ENCODE data around the gene RBM33.
"Not testable (repeated sequence)": the region's sequence is repeated elsewhere in the genome, so short reads cannot be mapped to it uniquely, and the experiment has no call there.

Gene RBM33, protein sequence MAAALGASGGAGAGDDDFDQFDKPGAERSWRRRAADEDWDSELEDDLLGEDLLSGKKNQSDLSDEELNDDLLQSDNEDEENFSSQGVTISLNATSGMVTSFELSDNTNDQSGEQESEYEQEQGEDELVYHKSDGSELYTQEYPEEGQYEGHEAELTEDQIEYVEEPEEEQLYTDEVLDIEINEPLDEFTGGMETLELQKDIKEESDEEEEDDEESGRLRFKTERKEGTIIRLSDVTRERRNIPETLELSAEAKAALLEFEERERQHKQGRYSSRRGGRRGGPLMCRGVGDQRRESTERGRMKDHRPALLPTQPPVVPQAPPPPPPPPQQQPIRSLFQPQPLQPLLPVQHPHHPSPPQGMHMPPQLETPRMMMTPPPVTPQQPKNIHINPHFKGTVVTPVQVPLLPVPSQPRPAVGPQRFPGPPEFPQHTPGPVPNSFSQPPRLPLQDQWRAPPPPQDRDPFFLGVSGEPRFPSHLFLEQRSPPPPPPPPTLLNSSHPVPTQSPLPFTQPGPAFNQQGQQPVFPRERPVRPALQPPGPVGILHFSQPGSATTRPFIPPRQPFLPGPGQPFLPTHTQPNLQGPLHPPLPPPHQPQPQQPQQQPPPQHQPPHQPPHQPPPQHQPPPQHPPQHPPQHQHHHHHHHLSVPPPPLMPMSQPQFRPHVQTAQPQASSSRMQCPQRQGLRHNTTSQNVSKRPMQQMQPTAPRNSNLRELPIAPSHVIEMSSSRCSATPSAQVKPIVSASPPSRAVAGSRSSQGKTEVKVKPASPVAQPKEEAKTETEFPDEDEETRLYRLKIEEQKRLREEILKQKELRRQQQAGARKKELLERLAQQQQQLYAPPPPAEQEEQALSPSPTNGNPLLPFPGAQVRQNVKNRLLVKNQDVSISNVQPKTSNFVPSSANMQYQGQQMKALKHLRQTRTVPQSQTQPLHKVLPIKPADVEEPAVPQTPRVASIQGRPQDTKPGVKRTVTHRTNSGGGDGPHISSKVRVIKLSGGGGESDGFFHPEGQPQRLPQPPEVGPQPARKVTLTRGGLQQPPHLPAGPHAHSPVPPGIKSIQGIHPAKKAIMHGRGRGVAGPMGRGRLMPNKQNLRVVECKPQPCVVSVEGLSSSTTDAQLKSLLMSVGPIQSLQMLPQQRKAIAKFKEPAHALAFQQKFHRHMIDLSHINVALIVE
- total RNA-seq, result 18.6 to 64.9 (median 30.5) reads per million in 18 experiments

GRCh38 chr7:155644178-155644970, at the start of gene RBM33:
Gene RBM33 (plus strand): TSS chr7:155644661. CDS start chr7:155644877, 216 bp downstream.
- DNase-seq, result peak; percentile 80 to 90

- DNase-seq, result peak in 1 of 2 donors; percentile 17
Observed at GRCh38 chr7:155594961-155595366, 49.5 kb upstream of the RBM33 start.

DNA sequence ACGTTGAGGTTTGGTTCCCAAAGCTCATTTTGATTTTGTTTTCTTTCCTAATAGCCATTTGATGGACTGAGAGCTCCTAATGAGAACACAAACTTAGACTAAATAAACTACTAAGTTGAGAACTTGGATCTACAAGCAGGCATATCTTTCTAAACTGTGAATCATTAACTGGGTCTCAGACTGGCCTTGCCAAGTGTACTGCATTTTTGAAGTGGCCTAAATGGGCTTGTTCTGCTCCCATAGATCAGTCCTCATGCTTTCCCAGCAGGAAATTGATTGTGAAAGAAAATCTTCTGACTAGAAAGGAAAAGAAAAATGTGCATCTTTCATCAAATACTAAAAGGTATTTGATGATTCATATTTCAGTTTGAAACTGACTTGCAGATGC, 46.7 kb upstream of the RBM33 start:
- no peak for DNase-seq

DNA sequence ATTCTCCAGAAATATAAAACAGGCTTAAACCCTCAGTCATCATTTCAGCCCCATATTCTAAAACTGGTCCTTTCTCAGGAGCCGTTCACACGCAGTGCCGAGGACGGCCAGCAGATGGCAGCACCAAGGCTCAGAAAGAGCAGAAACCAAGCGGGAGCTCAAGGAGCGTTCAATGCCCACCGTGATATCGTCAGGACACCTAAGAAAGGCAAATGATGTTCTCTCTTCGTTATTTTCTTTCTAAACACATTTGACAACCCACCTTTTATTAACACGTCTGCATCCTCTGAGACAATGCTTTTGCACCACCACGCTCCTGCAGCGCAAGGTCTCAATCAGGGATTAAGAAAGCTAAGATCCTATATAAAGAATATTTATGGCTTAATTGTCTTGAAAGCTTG, 45.7 kb upstream of the RBM33 start:
- DNase-seq, result peak; percentile 76 to 79

DNA sequence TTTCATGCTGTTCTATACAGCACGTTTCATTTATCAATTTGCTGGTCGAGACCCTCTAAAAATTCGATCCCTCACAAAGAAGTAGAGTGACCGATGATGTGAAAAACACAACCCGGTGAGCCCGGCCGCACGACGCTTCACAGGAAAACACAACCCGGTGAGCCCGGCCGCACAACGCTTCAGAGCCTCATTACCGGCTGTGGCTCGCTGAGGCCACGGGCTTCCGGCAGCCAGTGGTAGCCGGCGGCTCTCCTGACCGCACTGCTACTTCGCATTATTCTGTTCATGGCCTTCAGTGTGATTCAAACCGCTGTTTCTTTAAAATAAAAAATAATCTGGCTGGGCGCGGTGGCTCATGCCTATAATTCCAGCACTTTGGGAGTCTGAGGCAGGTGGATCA, 42.3 kb upstream of the RBM33 start:
- DNase-seq, result no peak

DNA sequence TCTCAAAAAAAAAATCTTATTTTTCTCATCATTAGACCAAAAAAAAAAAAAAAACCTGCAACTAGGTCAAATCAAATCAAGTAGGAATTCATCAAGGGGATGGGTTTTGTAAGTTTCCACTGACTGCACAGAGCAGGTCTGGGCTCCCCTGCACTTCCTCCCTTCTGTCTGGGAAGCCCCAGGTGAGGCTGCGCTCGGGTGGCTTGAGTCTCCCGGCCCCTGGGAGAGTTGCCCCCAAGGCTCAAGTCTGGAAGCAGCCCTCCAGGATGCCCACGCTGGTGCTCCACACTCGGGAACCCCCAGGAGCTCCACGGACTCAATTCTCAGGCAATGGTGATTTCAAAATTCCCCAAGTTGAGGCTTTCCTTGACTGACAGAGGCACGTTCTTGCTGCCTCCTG, 41.7 kb upstream of the RBM33 start:
- no peak for DNase-seq

DNA sequence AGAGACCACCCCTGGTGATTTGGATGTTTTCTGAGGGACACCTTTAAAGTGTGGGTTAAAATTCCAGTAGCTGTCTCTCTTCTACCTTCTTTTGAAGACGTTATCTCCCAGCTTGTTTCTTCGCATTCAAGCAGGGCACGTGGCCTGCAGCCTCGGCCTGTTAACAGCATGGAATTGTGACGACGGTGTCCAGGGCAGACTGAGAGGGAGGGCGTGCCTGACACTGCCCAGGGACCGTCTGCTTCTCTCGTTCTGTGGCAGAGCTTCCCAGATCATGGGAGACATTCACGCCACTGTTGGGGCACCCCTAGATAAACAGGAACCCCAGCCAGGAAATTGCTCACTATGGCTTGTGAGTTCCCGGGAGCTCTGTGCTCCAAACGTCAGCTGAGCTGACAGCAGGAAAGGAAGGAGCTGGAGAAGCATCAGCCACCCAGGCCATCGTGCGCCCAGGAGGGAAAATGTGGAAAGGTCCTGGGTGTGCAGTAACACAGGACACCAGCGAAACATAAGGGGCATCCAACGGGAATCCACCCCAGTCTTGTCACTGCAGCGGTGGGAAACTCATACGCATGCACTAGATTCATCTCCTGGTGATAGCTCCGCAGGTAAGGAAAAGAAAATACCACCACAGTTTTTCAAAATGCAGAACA, 41.1 kb upstream of the RBM33 start:
- DNase-seq, result peak in 1 of 2 donors; percentile 18

DNA sequence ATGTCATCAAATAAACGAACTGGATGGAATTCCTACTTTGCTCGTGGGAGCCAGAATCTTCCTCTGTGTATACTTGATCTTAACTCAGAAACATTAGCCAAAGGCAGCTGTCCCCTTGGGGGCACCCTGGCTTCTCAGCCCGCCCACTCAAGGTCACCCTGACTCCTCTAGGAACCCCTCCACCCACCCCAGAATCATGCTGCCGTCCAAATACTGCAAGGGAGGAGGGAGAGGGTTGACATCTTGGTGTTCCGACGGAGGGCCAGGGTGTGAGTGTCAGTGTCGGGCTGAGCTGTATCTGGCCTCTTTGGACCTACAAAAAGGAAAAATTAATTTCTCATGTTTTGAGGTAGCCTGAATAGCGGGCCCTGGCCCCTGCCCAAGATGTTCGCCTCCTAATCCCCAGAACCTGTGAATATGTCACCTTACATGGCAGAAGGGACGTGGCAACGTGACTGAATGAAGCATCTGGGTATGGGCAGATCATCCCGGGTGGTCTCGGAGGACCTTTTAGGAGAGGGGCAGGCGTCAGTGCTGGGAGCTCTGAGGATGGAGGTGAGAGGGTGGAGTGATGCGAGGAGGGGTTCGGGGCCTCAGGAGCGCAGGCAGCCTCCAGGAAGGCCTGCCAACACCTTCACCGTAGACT, 40.5 kb upstream of the RBM33 start:
- DNase-seq, result no peak

GRCh38 chr7:155604504-155604997, 39.9 kb upstream of the RBM33 start:
- no peak for DNase-seq

DNA sequence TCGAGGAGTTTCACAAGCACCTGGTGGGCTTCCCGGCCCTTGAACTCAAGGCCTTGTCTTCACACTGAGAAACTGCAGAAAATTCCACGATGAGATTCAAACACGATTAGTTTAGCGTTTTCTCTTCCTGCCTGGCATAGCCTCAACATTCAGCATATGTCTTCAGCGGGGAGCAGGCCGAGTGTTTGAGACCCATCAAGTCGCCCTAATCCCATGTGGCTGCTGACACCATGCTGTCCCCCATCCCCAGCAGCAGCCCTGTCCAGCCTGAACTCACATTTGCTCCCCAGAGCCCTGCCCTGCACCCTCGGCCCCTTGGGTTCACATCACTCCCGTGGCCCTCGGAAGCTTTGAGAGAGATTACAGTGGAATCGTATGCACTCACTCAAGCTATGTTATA, 35.3 kb upstream of the RBM33 start:
- DNase-seq, result no peak

DNA sequence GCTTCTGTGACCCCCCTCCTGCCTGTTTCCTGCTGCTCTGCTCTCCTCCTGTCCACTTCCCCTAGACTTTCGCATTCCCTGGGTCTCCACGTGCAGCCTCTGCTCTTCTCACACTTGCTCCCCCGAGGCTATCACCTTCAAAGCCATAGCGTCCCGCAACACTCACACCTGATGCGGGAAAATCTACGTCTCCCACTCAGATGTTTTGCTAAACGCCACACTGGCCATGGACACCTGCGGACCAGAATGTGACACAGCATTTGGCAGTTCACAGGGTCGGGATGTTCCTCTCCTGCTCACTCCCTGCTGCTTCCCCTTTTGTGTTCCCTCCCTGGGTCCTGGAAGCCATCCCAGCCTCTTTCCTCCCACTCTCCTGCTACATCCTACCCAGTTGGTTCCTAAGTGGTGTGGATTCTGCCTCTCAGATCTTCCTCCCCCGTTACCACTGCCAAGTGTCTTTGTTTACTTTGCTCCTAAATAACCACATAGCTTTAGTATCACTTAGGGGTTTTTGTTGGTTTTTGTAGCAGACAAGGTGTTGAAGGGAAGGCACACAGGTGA, 33.7 kb upstream of the RBM33 start:
- DNase-seq, result peak in 1 of 2 donors; percentile 27

- DNase-seq, result no peak
Observed at GRCh38 chr7:155611808-155612447, 32.5 kb upstream of the RBM33 start.

DNA sequence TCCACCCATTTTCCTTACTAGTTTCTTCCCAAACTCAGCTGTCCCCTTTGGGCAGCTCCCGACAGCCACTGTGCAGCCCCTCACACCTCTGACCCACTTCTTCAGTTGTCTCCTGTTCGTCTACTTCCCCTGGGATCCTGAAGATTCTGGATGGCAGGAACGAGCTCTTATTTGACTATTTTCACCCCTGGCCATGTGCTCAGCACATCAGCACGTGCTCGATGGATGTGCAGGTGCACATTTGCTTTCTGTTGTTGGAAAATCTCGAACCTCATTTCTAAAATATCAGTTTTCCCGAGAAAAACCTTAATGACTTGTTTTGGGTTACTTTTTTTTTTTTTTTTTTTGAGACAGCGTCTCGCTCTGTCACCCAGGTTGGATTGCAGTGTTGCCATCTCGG, 31.8 kb upstream of the RBM33 start:
- no peak for DNase-seq

DNA sequence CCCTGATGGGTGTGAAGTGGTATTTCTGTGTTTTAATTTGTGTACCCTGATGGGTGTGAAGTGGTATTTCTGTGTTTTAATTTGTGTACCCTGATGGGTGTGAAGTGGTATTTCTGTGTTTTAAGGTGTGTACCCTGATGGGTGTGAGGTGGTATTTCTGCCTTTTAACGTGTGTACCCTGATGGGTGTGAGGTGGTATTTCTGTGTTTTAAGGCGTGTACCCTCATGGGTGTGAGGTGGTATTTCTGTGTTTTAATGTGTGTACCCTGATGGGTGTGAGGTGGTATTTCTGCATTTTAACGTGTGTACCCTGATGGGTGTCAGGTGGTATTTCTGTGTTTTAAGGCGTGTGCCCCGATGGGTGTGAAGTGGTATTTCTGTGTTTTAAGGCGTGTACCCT, 29.4 kb upstream of the RBM33 start:
- DNase-seq, result not testable (repeated sequence)

GRCh38 chr7:155618708-155619633, 25.5 kb upstream of the RBM33 start:
- no peak for DNase-seq

DNA sequence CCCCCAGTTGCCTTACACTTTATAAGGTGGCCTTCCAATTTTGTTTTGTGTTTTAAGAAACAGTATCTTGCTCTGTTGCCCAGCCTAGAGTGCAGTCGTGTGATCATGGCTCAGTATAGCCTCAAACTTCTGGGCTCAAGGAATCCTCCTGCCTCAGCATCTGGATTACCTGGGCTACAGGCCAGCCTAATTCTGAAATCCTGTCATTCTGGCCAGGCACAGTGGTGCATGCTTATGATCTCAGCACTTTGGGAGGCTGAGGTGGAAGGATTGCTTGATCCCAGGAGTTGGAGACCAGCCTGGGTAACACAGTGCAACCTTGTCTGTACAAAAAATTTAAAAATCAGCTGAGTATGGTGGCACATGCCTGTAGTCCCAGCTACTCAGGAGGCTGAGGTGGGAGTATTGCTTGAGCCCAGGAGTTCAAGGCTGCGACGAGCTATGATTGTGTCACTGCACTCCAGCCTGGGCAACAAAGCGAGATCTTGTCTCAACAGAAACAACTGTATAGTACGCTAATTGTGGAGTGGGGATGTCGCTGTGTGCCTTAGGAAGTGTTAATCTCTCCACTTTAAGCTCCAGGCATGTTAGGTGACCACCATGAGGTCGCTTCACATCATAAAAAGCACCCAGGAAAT, 24.7 kb upstream of the RBM33 start:
- no peak for DNase-seq

DNA sequence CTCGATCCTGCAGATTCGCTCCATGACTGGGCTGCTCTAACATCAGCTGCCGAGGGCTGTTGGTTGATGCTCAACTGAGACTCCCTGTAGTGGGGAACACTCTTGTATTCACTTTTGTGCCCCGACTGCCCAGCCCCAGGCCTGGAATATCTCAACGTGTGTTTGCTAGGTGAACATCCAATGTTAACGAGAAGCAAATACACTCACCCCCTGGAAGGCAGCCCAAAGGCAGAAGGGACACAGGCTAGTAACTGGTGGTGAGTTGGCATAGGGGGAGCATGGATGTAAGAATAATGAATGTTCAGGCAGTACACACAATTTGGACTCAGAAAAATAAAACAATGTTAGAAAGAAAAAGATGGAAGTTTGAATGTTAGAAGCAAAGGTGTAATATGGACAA, 24.0 kb upstream of the RBM33 start:
- no peak for DNase-seq

DNA sequence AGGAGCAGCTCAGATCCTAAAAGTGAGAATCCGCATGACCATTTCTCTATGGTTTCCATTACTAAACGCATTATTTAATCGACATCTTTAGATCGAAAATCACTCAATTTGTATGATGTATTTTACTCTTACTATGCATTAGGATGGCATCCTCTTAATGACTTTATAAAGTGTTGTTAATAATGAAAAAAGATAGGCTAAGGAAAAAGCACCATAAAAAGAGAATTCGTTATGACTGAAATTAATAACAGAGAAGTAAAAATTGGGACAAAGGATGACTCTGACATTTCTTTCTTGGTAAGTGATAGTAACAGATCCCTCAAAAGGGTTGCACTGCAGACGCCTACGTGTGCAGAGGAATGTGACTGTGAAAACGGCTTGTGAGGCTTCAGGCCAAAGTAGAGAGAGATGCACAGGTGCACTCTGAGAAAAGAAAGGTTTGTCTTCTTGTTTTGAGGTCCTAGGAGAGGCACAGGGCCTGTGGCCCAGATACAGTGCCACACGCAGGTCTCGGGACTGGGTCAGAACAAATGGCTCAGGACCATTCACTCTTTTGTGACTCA, 23.0 kb upstream of the RBM33 start:
- no peak for DNase-seq
